Measurements from ENCODE around the gene TMTC1. TPM values are rescaled to one million over a fixed set of nuclear protein-coding genes. Genes with fewer than 3 reads are reported as not detected.
A peak's percentile ranks its signal among the peaks of the same experiment; 100 is the strongest.
"Not testable (repeated sequence)": the region's sequence is repeated elsewhere in the genome, so short reads cannot be mapped to it uniquely, and the experiment has no call there.

TMTC1 gene
- total RNA-seq, 2 experiments from 2014 or later: not detected

GRCh38 chr12:29563071-29563470, 220.7 kb downstream of the TMTC1 start:
- peaks cover 5% of the 10 kb centered on the region for H3K27me3 Mint-ChIP-seq (ENCODE audit: low read depth)
- ChIA-PET POLR2A (no interaction called here), CTCF (no interaction called here)
- DNase-seq (no peak), ATAC-seq (no peak)
- peaks cover 6% of the 10 kb centered on the region for H3K4me1 Mint-ChIP-seq (ENCODE audit: low read depth)
- no peak overlapping the region for H3K27ac Mint-ChIP-seq
- H3K9me3 Mint-ChIP-seq (ENCODE audit: insufficient read depth): no peaks in the 10 kb centered on the region
- H3K36me3 Mint-ChIP-seq (ENCODE audit: low read depth): no peaks in the 10 kb centered on the region
- no peak overlapping the region for H3K4me3 Mint-ChIP-seq

GRCh38 chr12:29562110-29562804, 221.5 kb downstream of the TMTC1 start:
- peaks cover 5% of the 10 kb centered on the region for H3K27me3 Mint-ChIP-seq (ENCODE audit: low read depth)
- H3K27ac Mint-ChIP-seq: no peak overlapping the region
- no peaks in the 10 kb centered on the region for H3K9me3 Mint-ChIP-seq (ENCODE audit: insufficient read depth)
- peaks cover 6% of the 10 kb centered on the region for H3K4me1 Mint-ChIP-seq (ENCODE audit: low read depth)
- ChIA-PET POLR2A (no interaction called here), CTCF (no interaction called here)
- no peak overlapping the region for H3K4me3 Mint-ChIP-seq
- no peaks in the 10 kb centered on the region for H3K36me3 Mint-ChIP-seq (ENCODE audit: low read depth)
- ATAC-seq: no peak
- no peak for DNase-seq

- Mint-ChIP-seq H3K36me3 (ENCODE audit: low read depth) (no peaks in the 10 kb centered on the region), H3K4me1 (ENCODE audit: low read depth) (peaks cover 6% of the 10 kb centered on the region), H3K4me3 (no peak overlapping the region), H3K27ac (no peak overlapping the region), H3K9me3 (ENCODE audit: insufficient read depth) (no peaks in the 10 kb centered on the region), H3K27me3 (ENCODE audit: low read depth) (peaks cover 5% of the 10 kb centered on the region)
- ChIA-PET POLR2A (no interaction called here), CTCF (interaction anchor here (1.4 kb wide), 1 partner anchor 9 kb away, joined by 5 read pairs; no protein-coding TSS in a partner anchor)
- ATAC-seq (no peak), DNase-seq (no peak)
Observed at GRCh38 chr12:29561664-29562071, 222.1 kb downstream of the TMTC1 start.

- ChIA-PET POLR2A (no interaction called here), CTCF (interaction anchor here (0.9 kb wide), 1 partner anchor 10 kb away, joined by 3 read pairs; no protein-coding TSS in a partner anchor)
- Mint-ChIP-seq H3K27me3 (ENCODE audit: low read depth) (peaks cover 2% of the 10 kb centered on the region), H3K27ac (no peak overlapping the region), H3K9me3 (ENCODE audit: insufficient read depth) (no peaks in the 10 kb centered on the region), H3K4me3 (no peak overlapping the region), H3K36me3 (ENCODE audit: low read depth) (no peaks in the 10 kb centered on the region), H3K4me1 (ENCODE audit: low read depth) (peaks cover 6% of the 10 kb centered on the region)
- ATAC-seq (no peak), DNase-seq (no peak)
Observed at GRCh38 chr12:29559198-29559597, 224.5 kb downstream of the TMTC1 start.

- Mint-ChIP-seq H3K9me3 (ENCODE audit: insufficient read depth) (no peaks in the 10 kb centered on the region), H3K36me3 (ENCODE audit: low read depth) (no peaks in the 10 kb centered on the region), H3K27ac (no peak overlapping the region), H3K27me3 (ENCODE audit: low read depth) (no peaks in the 10 kb centered on the region), H3K4me1 (ENCODE audit: low read depth) (no peaks in the 10 kb centered on the region), H3K4me3 (no peak overlapping the region)
- ChIA-PET POLR2A (no interaction called here), CTCF (interaction anchor here (0.6 kb wide), 1 partner anchor 14 kb away, joined by 3 read pairs; no protein-coding TSS in a partner anchor)
- DNase-seq (no peak), ATAC-seq (no peak)
Observed at GRCh38 chr12:29556363-29556762, 227.4 kb downstream of the TMTC1 start.

- DNase-seq; ATAC-seq; H3K9me3 Mint-ChIP-seq (ENCODE audit: insufficient read depth); H3K4me3 Mint-ChIP-seq; CTCF ChIA-PET; H3K27ac Mint-ChIP-seq; H3K4me1 Mint-ChIP-seq (ENCODE audit: low read depth); H3K27me3 Mint-ChIP-seq (ENCODE audit: low read depth); H3K36me3 Mint-ChIP-seq (ENCODE audit: low read depth); POLR2A ChIA-PET: not testable (repeated sequence)
Observed at GRCh38 chr12:29555451-29555850, 228.3 kb downstream of the TMTC1 start.

- H3K27ac Mint-ChIP-seq: no peak overlapping the region
- H3K4me1 Mint-ChIP-seq (ENCODE audit: low read depth): no peaks in the 10 kb centered on the region
- no peak overlapping the region for H3K4me3 Mint-ChIP-seq
- no peaks in the 10 kb centered on the region for H3K36me3 Mint-ChIP-seq (ENCODE audit: low read depth)
- H3K27me3 Mint-ChIP-seq (ENCODE audit: low read depth): no peaks in the 10 kb centered on the region
- POLR2A ChIA-PET: no interaction called here
- no peak for DNase-seq
- no peak for ATAC-seq
- CTCF ChIA-PET: interaction anchor here (0.7 to 1.4 kb wide), 5 partner anchors 8 to 1293 kb away, joined by 3 to 6 read pairs (median 3); no protein-coding TSS in a partner anchor
- H3K9me3 Mint-ChIP-seq (ENCODE audit: insufficient read depth): no peaks in the 10 kb centered on the region
Observed at GRCh38 chr12:29552994-29553748, 230.6 kb downstream of the TMTC1 start.

GRCh38 chr12:29552324-29552927, 231.3 kb downstream of the TMTC1 start:
- H3K4me1 Mint-ChIP-seq (ENCODE audit: low read depth): no peaks in the 10 kb centered on the region
- ChIA-PET POLR2A (no interaction called here), CTCF (interaction anchor here (0.7 to 1.4 kb wide), 5 partner anchors 8 to 1294 kb away, joined by 3 to 6 read pairs (median 3); no protein-coding TSS in a partner anchor)
- no peak overlapping the region for H3K27ac Mint-ChIP-seq
- no peaks in the 10 kb centered on the region for H3K27me3 Mint-ChIP-seq (ENCODE audit: low read depth)
- H3K9me3 Mint-ChIP-seq (ENCODE audit: insufficient read depth): no peaks in the 10 kb centered on the region
- no peaks in the 10 kb centered on the region for H3K36me3 Mint-ChIP-seq (ENCODE audit: low read depth)
- ATAC-seq (peak; percentile 76), DNase-seq (peak; percentile 70)
- no peak overlapping the region for H3K4me3 Mint-ChIP-seq

- no peaks in the 10 kb centered on the region for H3K27me3 Mint-ChIP-seq (ENCODE audit: low read depth)
- ATAC-seq (no peak), DNase-seq (no peak)
- ChIA-PET CTCF (interaction anchor here (1.4 kb wide), 1 partner anchor 9 kb away, joined by 5 read pairs; no protein-coding TSS in a partner anchor), POLR2A (no interaction called here)
- no peaks in the 10 kb centered on the region for H3K4me1 Mint-ChIP-seq (ENCODE audit: low read depth)
- H3K9me3 Mint-ChIP-seq (ENCODE audit: insufficient read depth): no peaks in the 10 kb centered on the region
- H3K4me3 Mint-ChIP-seq: no peak overlapping the region
- H3K27ac Mint-ChIP-seq: no peak overlapping the region
- H3K36me3 Mint-ChIP-seq (ENCODE audit: low read depth): no peaks in the 10 kb centered on the region
Observed at GRCh38 chr12:29551812-29552211, 231.9 kb downstream of the TMTC1 start.

- CTCF ChIA-PET: no interaction called here
- no peak for ATAC-seq
- no peak for DNase-seq
- H3K36me3 Mint-ChIP-seq (ENCODE audit: low read depth): no peaks in the 10 kb centered on the region
- no peaks in the 10 kb centered on the region for H3K27me3 Mint-ChIP-seq (ENCODE audit: low read depth)
- no peaks in the 10 kb centered on the region for H3K9me3 Mint-ChIP-seq (ENCODE audit: insufficient read depth)
- POLR2A ChIA-PET: no interaction called here
- no peaks in the 10 kb centered on the region for H3K4me1 Mint-ChIP-seq (ENCODE audit: low read depth)
- H3K4me3 Mint-ChIP-seq: no peak overlapping the region
- no peak overlapping the region for H3K27ac Mint-ChIP-seq
Observed at GRCh38 chr12:29547864-29548263, 235.9 kb downstream of the TMTC1 start.

- Mint-ChIP-seq H3K4me1 (ENCODE audit: low read depth) (no peaks in the 10 kb centered on the region), H3K36me3 (ENCODE audit: low read depth) (no peaks in the 10 kb centered on the region), H3K4me3 (no peak overlapping the region), H3K27ac (no peak overlapping the region), H3K27me3 (ENCODE audit: low read depth) (peaks cover 4% of the 10 kb centered on the region), H3K9me3 (ENCODE audit: insufficient read depth) (no peaks in the 10 kb centered on the region)
- ChIA-PET POLR2A (interaction anchor here (0.6 kb wide), 1 partner anchor 275 kb away, joined by 4 read pairs; no protein-coding TSS in a partner anchor), CTCF (no interaction called here)
- DNase-seq: no peak
- no peak for ATAC-seq
Observed at GRCh38 chr12:29547151-29547632, 236.6 kb downstream of the TMTC1 start.

GRCh38 chr12:29546000-29546399, 237.7 kb downstream of the TMTC1 start:
- Mint-ChIP-seq H3K36me3 (ENCODE audit: low read depth) (no peaks in the 10 kb centered on the region), H3K4me1 (ENCODE audit: low read depth) (no peaks in the 10 kb centered on the region), H3K27me3 (ENCODE audit: low read depth) (peaks cover 4% of the 10 kb centered on the region), H3K27ac (no peak overlapping the region), H3K4me3 (no peak overlapping the region), H3K9me3 (ENCODE audit: insufficient read depth) (no peaks in the 10 kb centered on the region)
- DNase-seq (no peak), ATAC-seq (no peak)
- POLR2A ChIA-PET: no interaction called here
- CTCF ChIA-PET: no interaction called here

Measured in activated CD8-positive, alpha-beta T cell treated with anti-CD3 and anti-CD28 coated beads, Interleukin-2, amount 10 ng/mL, durations not matched to agents 7 days and 5 days (primary cell).